Measurements from ENCODE around the gene CAMSAP2.
A peak's percentile ranks its signal among the peaks of the same experiment; 100 is the strongest.

Gene CAMSAP2

DNA sequence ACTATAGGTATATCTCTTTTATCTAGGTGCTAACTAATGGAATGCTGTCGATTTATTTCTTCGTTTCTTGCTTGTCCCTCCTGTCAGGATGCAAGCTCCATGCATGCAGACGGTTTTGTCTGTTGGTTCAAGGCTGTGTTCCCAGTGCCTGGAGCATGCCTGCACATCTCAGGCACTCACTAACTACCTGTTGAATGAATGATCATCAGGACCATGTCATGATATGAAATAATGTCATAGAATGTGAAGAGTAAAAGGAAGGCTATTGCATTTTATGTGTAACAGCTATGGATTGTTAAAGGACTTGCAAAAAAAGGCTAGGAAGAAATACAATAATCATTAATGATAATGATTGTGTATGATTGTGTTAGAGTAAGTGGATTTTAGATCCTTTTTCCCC is 138.3 kb downstream of the CAMSAP2 start:
- DNase-seq (ENCODE audit: low spot score) (no peak), FAIRE-seq (no peak)

- FAIRE-seq (no peak), DNase-seq (ENCODE audit: low spot score) (no peak)
Measured at GRCh38 chr1:200877839-200878551, 139.3 kb downstream of the CAMSAP2 start.

DNA sequence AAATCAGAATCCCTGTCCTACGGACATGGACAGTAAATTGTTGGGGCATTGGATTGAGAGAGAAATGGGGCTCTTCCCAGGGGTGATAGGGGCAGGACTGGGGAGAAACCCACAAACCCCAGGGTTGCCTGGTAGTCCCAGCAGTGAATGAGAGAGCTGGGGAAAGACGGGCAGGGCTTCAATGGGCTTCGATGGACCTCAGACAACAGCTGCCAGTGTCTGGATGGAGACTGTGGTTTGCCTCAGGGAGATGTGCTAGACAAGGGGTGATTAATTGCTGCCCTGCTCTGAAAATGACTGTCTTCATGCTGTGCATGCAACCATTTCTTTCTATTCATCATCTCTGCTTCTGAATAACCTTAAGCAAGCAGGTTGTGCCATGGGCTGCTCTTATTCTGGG is 141.5 kb downstream of the CAMSAP2 start:
- FAIRE-seq = no peak
- DNase-seq (ENCODE audit: low spot score) = no peak

DNA sequence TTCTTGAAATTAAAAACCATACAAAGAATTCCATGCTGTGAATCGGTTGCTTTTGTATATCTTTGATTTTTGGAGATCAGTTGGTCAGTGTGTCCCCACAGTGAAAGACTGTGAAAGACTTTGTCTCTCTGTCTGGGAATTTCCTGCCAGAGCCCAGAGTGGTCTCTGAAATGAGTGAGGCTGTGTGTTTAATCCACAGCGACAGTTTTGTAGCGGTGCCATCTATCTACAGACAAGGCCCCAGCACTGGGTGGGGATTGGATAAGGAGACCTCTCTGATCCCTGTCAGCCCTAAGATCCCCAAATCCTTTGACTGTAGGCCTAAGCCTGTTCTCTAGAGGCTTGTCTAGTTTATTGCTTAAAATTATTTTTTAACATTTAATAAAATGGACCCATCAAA is 144.4 kb downstream of the CAMSAP2 start:
- no peak for DNase-seq (ENCODE audit: low spot score)
- no peak for FAIRE-seq

GRCh38 chr1:200885623-200886402 is 147.1 kb downstream of the CAMSAP2 start:
- FAIRE-seq (no peak), DNase-seq (ENCODE audit: low spot score) (no peak)

- no peak for FAIRE-seq
Measured at GRCh38 chr1:200886594-200886993, 147.9 kb downstream of the CAMSAP2 start.

DNA sequence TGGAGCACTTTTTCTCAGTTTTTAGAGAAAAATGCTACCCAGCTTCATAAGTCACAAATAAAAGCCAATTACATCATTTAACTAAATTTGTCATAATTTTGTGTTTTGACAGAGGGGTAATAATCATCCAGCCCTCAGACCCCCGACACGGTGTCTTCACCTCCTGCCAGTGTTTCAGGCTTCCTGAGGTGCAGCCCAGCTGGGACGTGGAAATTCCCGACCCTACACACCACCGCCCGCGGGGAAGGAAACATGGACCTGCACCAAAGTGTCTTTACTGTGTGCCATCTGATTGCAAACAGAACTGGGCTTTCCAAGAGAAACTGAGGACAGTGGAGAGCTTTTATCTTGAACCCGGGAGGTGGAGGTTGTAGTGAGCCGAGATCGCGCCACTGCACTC is 148.3 kb downstream of the CAMSAP2 start:
- DNase-seq (ENCODE audit: low spot score) (no peak), FAIRE-seq (no peak)

More at GRCh38 chr1:200886594-200886993, 147.9 kb downstream of the CAMSAP2 start:
- no peak for DNase-seq (ENCODE audit: low spot score)

GRCh38 chr1:200887772-200888348 is 149.2 kb downstream of the CAMSAP2 start:
- FAIRE-seq = no peak

GRCh38 chr1:200888349-200888838 is 149.7 kb downstream of the CAMSAP2 start:
- no peak for FAIRE-seq
- DNase-seq (ENCODE audit: low spot score) = peak; percentile 75

More at GRCh38 chr1:200887772-200888348, 149.2 kb downstream of the CAMSAP2 start:
- DNase-seq (ENCODE audit: low spot score) = no peak

- no peak for FAIRE-seq
- DNase-seq (ENCODE audit: low spot score) = no peak
Measured at GRCh38 chr1:200889571-200889970, 150.9 kb downstream of the CAMSAP2 start.

- FAIRE-seq = no peak
Measured at GRCh38 chr1:200890027-200890426, 151.3 kb downstream of the CAMSAP2 start.

GRCh38 chr1:200890818-200891773 is 152.4 kb downstream of the CAMSAP2 start:
- DNase-seq (ENCODE audit: low spot score) (peak; percentile 44), FAIRE-seq (no peak)

More at GRCh38 chr1:200890027-200890426, 151.3 kb downstream of the CAMSAP2 start:
- no peak for DNase-seq (ENCODE audit: low spot score)

GRCh38 chr1:200891774-200892157 is 153.1 kb downstream of the CAMSAP2 start:
- DNase-seq (ENCODE audit: low spot score) (no peak), FAIRE-seq (no peak)

GRCh38 chr1:200892546-200892945 is 153.9 kb downstream of the CAMSAP2 start:
- FAIRE-seq = no peak
- DNase-seq (ENCODE audit: low spot score) = no peak

DNA sequence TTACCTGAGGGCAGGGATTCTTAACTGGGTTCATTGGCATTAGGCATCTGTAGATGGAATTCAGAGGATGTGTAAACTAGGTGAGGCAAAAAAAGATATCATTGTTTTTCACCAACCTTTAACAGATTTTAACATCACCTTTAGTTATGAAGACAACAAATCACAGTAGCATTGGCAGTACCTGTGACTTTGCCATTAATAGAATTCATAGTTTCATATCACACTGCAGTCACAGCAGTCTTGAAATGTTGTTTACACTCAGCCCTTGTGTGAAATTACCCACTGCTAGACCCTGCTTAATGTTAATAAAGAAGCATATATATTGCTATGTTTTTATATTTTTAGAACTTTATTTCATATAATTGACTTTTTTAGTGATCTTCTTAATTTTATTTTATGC is 154.3 kb downstream of the CAMSAP2 start:
- FAIRE-seq (no peak), DNase-seq (ENCODE audit: low spot score) (no peak)

DNA sequence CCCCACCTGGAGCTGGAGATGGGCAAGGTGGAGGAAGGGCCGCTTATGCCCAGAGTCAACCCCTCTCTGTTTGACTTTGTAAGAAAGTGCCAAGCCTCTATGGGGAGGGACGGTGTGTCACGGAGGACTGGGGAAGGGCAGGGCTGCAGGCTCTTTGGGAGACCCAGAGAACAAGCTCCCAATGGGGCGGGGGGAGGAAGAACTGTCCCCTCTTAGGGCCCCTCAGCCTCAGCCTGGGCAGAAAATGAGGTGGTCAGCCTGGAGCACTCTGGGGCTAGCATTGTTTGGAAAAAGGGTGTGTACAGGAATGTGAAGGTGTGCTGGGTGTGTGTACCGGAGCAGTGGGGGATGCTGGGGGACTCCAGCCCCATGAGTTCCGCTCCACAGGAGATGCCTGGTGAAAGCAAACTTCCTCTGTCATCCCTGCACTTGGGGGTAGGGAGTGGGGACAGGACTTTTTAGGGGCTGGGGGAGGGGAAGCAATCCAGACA is 154.8 kb downstream of the CAMSAP2 start:
- FAIRE-seq = no peak
- no peak for DNase-seq (ENCODE audit: low spot score)

- no peak for DNase-seq (ENCODE audit: low spot score)
- FAIRE-seq = no peak
Measured at GRCh38 chr1:200894712-200895442, 156.2 kb downstream of the CAMSAP2 start, which contains the start of gene INAVA. Gene INAVA, plus strand, starts transcription at chr1:200894900. Its CDS starts 3,501 bp downstream, at chr1:200898401.

GRCh38 chr1:200895443-200895789 is 156.7 kb downstream of the CAMSAP2 start:
- FAIRE-seq = no peak
- no peak for DNase-seq (ENCODE audit: low spot score)

GRCh38 chr1:200895801-200896530 is 157.3 kb downstream of the CAMSAP2 start:
- FAIRE-seq (no peak), DNase-seq (ENCODE audit: low spot score) (peak; percentile 53)

All from RCC 7860 (cell line).